ENCODE measurements around the gene EFL1.

DNA sequence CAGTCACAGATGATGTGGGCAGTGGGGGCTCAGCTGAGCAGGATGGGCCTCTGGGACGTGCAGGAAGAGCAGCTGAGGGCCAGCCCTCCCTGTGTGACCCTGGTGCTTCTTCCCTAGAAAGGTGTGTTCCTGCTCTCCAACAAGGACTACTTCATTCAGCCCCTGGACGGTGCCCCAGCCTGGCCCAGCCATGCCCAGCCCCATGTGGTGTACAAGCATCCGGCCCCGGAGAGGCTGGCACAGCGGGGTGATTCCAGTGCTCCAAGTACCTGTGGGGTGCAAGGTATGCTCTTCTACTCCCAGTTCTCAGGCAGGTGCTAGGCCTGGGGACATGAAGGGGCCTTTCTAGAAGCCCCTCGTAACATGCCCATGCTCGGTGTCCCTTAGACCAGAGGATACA, 38.3 kb upstream of the EFL1 start:
- TF ChIP-seq, protein P1, sequence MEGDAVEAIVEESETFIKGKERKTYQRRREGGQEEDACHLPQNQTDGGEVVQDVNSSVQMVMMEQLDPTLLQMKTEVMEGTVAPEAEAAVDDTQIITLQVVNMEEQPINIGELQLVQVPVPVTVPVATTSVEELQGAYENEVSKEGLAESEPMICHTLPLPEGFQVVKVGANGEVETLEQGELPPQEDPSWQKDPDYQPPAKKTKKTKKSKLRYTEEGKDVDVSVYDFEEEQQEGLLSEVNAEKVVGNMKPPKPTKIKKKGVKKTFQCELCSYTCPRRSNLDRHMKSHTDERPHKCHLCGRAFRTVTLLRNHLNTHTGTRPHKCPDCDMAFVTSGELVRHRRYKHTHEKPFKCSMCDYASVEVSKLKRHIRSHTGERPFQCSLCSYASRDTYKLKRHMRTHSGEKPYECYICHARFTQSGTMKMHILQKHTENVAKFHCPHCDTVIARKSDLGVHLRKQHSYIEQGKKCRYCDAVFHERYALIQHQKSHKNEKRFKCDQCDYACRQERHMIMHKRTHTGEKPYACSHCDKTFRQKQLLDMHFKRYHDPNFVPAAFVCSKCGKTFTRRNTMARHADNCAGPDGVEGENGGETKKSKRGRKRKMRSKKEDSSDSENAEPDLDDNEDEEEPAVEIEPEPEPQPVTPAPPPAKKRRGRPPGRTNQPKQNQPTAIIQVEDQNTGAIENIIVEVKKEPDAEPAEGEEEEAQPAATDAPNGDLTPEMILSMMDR (IDR thresholded peaks at IDR 0.05): no peak
- TF ChIP-seq POLR2A (IDR thresholded peaks at IDR 0.05) (no peak), EP300 (IDR thresholded peaks at IDR 0.05) (no peak)
